Ishikawa (cell line): ENCODE data around the gene TRAPPC5.

Experiments
- EP300 ChIP-seq: IDR thresholded peaks from 2 replicates; pipeline ENCODE4 v1.6.1; 2012; ENCODE audit warnings: borderline replicate concordance
- MAX ChIP-seq: IDR thresholded peaks from 2 replicates; pipeline ENCODE4 v1.6.1; 2012
- TAF1 ChIP-seq: IDR thresholded peaks from 2 replicates; pipeline ENCODE4 v1.6.1; 2012; ENCODE audit warnings: low read depth, mild to moderate bottlenecking
- TEAD4 ChIP-seq: IDR thresholded peaks from 2 replicates; pipeline ENCODE4 v1.6.1; 2012
- TF ChIP-seq, protein P1 (sequence below): IDR thresholded peaks from 2 replicates; pipeline ENCODE4 v1.6.1; 2012; ENCODE audit warnings: low read depth, mild to moderate bottlenecking

GRCh38 chr19:7725791-7726190 is 45.2 kb downstream of the TRAPPC5 start:
- no peak for TF ChIP-seq MAX
- no peak for TF ChIP-seq EP300
- no peak for TF ChIP-seq TAF1
- TF ChIP-seq, protein P1, sequence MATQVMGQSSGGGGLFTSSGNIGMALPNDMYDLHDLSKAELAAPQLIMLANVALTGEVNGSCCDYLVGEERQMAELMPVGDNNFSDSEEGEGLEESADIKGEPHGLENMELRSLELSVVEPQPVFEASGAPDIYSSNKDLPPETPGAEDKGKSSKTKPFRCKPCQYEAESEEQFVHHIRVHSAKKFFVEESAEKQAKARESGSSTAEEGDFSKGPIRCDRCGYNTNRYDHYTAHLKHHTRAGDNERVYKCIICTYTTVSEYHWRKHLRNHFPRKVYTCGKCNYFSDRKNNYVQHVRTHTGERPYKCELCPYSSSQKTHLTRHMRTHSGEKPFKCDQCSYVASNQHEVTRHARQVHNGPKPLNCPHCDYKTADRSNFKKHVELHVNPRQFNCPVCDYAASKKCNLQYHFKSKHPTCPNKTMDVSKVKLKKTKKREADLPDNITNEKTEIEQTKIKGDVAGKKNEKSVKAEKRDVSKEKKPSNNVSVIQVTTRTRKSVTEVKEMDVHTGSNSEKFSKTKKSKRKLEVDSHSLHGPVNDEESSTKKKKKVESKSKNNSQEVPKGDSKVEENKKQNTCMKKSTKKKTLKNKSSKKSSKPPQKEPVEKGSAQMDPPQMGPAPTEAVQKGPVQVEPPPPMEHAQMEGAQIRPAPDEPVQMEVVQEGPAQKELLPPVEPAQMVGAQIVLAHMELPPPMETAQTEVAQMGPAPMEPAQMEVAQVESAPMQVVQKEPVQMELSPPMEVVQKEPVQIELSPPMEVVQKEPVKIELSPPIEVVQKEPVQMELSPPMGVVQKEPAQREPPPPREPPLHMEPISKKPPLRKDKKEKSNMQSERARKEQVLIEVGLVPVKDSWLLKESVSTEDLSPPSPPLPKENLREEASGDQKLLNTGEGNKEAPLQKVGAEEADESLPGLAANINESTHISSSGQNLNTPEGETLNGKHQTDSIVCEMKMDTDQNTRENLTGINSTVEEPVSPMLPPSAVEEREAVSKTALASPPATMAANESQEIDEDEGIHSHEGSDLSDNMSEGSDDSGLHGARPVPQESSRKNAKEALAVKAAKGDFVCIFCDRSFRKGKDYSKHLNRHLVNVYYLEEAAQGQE, result no peak
- TF ChIP-seq TEAD4, result no peak
